Tibial artery (tissue), 4 donors: ENCODE measurements around the gene RHEBL1.

ENCODE experiments used
- DNase-seq, 2 donors: peaks; one replicate each; pipeline ENCODE4 v3.0.0-alpha.2; 2019
- H3K27ac ChIP-seq, 2 donors: fragments of 200-600 bp; sonication (generic) in 1 of 2; 1 replicate in 1 of 2; 2 replicates in 1 of 2; pipeline ENCODE4 v1.5.1; 2018 to 2019; ENCODE audit warnings: mild to moderate bottlenecking in 1 of 2
- H3K27me3 ChIP-seq, 2 donors: fragments of 200-600 bp; sonication (generic) in 1 of 2; one replicate each; pipeline versions ENCODE4 v1.5.1 to v1.6.0; 2016 to 2019
- H3K36me3 ChIP-seq, 3 donors: fragments of 200-600 bp; sonication (generic) in 2 of 3; one replicate each; pipeline ENCODE4 v1.5.1; 2016 to 2019; ENCODE audit warnings: mild to moderate bottlenecking in 2 of 3
- H3K4me1 ChIP-seq, 4 donors: fragments of 200-600 bp; sonication (generic) in 2 of 4; 1 replicate in 3 of 4; 2 replicates in 1 of 4; pipeline ENCODE4 v1.5.1; 2016 to 2019
- H3K4me3 ChIP-seq, 2 donors: fragments of 200-600 bp; sonication (generic) in 1 of 2; 1 replicate in 1 of 2; 2 replicates in 1 of 2; pipeline ENCODE4 v1.5.1; 2018 to 2019; ENCODE audit warnings: mild to moderate bottlenecking in 2 of 2
- H3K9me3 ChIP-seq, 3 donors: fragments of 200-600 bp; sonication (generic) in 1 of 3; one replicate each; pipeline ENCODE4 v1.5.1; 2016 to 2019
- intact Hi-C: fragments of 100-400 bp; cut with DNase I; formaldehyde crosslinking; loops from one replicate; pipeline ENCODE4 v1.15.0; 2023; ENCODE audit warnings: low total_unique reads
- TF ChIP-seq, protein P1 (sequence below), 2 experiments: fragments of 200-600 bp in 1 of 2; fragments of 450-650 bp in 1 of 2; IDR thresholded peaks; one replicate each; pipeline ENCODE4 v1.5.1; 2017 to 2019; ENCODE audit warnings: antibody characterized with exemption in 2 of 2, mild to moderate bottlenecking in 1 of 2, moderate library complexity in 1 of 2

The RHEBL1 gene

GRCh38 chr12:49108958-49109404 is 39.2 kb upstream of the RHEBL1 start:
- TF ChIP-seq, protein P1, sequence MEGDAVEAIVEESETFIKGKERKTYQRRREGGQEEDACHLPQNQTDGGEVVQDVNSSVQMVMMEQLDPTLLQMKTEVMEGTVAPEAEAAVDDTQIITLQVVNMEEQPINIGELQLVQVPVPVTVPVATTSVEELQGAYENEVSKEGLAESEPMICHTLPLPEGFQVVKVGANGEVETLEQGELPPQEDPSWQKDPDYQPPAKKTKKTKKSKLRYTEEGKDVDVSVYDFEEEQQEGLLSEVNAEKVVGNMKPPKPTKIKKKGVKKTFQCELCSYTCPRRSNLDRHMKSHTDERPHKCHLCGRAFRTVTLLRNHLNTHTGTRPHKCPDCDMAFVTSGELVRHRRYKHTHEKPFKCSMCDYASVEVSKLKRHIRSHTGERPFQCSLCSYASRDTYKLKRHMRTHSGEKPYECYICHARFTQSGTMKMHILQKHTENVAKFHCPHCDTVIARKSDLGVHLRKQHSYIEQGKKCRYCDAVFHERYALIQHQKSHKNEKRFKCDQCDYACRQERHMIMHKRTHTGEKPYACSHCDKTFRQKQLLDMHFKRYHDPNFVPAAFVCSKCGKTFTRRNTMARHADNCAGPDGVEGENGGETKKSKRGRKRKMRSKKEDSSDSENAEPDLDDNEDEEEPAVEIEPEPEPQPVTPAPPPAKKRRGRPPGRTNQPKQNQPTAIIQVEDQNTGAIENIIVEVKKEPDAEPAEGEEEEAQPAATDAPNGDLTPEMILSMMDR (IDR thresholded peaks at IDR 0.05): no peak
- peaks cover 7 to 30% (median 24%) of the 10 kb centered on the region in 3 donors for H3K36me3 ChIP-seq
- intact Hi-C loops: no loop called here
- H3K9me3 ChIP-seq: no peaks in the 10 kb centered on the region
- H3K4me1 ChIP-seq: peaks cover 0 to 61% (median 42%) of the 10 kb centered on the region in 4 donors
- peak; percentile 72 to 79 for DNase-seq
- peak overlapping the region; percentile 99 for H3K27ac ChIP-seq
- H3K4me3 ChIP-seq: peak overlapping the region; percentile 93
- H3K27me3 ChIP-seq: no peaks in the 10 kb centered on the region

DNA sequence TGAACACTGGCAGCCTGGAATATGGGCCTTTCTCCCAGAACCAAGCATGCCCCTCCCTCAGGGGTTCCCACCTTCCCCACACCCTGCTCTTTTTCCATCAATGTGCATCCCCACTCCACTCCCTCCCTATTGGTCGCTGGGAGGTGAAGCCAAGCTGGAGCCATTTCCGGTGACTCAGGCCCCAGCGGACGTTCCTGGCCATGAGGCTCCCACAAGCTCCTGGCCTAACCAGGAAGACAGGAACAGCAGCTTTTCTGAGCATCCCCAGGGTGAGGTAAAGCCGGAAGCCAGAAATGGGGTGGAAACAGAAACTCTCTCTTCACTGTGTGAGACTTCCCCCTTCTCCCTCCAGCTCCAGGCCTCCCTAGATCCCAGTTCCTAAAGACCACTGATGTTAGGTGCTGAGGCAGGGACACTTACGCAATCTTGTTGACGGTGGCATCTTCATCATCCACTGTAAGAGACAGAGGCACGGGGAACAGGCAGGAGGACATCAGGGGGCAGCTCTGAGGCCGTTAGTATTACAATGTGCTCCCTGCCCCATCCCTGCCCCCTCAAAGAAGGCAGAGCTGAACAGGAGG is 35.8 kb upstream of the RHEBL1 start:
- H3K36me3 ChIP-seq: peaks cover 41 to 64% (median 58%) of the 10 kb centered on the region in 3 donors
- no peaks in the 10 kb centered on the region for H3K9me3 ChIP-seq
- peaks cover 0 to 54% (median 40%) of the 10 kb centered on the region in 4 donors for H3K4me1 ChIP-seq
- intact Hi-C loops: no loop called here
- no peak overlapping the region for H3K27ac ChIP-seq
- no peak overlapping the region for H3K4me3 ChIP-seq
- DNase-seq: no peak
- H3K27me3 ChIP-seq: no peaks in the 10 kb centered on the region
- TF ChIP-seq, protein P1 (IDR thresholded peaks at IDR 0.05): no peak

- Histone ChIP-seq H3K4me3 (no peak overlapping the region), H3K9me3 (no peaks in the 10 kb centered on the region), H3K36me3 (peaks cover 49 to 72% (median 66%) of the 10 kb centered on the region in 3 donors), H3K4me1 (peaks cover 0 to 54% (median 40%) of the 10 kb centered on the region in 4 donors), H3K27me3 (no peaks in the 10 kb centered on the region), H3K27ac (no peak overlapping the region)
- no peak for DNase-seq
- intact Hi-C loops: loop anchor here (5.0 kb wide), 1 partner anchor 72 kb away; no protein-coding TSS in a partner anchor
- TF ChIP-seq, protein P1 (IDR thresholded peaks at IDR 0.05): no peak
Measured at GRCh38 chr12:49104822-49105221, 35.0 kb upstream of the RHEBL1 start.

DNA sequence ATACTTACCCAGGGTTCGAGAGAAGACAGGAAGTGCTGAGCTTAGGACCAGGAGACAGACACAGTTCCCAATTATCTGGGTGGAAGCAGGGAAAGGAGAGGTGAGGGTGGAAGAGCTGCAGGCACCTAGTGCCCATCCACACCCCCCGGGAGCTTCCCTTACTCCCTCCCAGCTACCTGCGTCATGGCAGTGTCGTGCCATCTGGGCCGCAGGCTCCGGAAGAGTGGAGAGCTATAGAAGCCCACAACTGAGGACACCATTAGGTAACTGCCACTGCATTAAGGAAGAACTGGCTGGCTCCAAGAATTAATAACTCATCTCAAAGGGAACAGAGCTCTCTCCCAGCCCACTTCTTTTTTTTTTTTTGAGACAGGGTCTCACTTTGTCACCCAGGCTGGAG is 30.6 kb upstream of the RHEBL1 start:
- Histone ChIP-seq H3K27ac (no peak overlapping the region), H3K4me3 (no peak overlapping the region), H3K27me3 (no peaks in the 10 kb centered on the region), H3K4me1 (peaks cover 0 to 13% (median 4%) of the 10 kb centered on the region in 4 donors), H3K36me3 (peaks cover 82 to 94% (median 87%) of the 10 kb centered on the region in 3 donors), H3K9me3 (no peaks in the 10 kb centered on the region)
- DNase-seq: no peak
- intact Hi-C loops: loop anchor here (5.0 kb wide), 1 partner anchor 77 kb away; no protein-coding TSS in a partner anchor
- TF ChIP-seq, protein P1 (IDR thresholded peaks at IDR 0.05): no peak

GRCh38 chr12:49098703-49099102 is 28.9 kb upstream of the RHEBL1 start:
- TF ChIP-seq, protein P1 (IDR thresholded peaks at IDR 0.05): no peak
- Histone ChIP-seq H3K4me3 (no peak overlapping the region), H3K9me3 (no peaks in the 10 kb centered on the region), H3K4me1 (peaks cover 0 to 17% (median 14%) of the 10 kb centered on the region in 4 donors), H3K27me3 (peaks cover 0 to 14% of the 10 kb centered on the region in 2 donors), H3K27ac (no peak overlapping the region), H3K36me3 (peaks cover 72 to 78% (median 72%) of the 10 kb centered on the region in 3 donors)
- no peak for DNase-seq
- intact Hi-C loops: no loop called here
